ENCODE results near the gene PURA. TPM values are rescaled to one million over a fixed set of nuclear protein-coding genes. Genes with fewer than 3 reads are reported as not detected.

Gene PURA
- total and polyA plus RNA-seq, 2 donors from 2014 or later, result 4.7 to 31.6 TPM

DNA sequence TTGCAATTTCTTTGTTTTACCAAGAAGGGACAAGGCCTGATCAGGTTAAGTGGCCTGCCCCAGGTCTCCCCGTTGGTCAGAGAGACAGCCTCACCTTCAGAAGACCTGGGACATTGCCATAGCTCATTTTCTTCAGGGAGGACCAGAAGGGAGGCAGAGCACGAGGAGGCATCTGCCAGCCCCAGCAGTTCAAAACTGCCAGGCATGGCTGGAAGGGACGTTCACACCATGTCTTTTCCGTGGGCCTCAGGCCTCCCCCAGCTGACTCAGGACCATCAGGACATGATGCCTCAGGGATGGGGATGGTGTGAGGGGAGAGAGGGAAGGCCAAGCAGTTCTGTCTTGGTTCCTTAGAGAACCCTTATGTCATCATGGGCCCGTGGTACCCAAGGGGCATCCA is 28.3 kb downstream of the PURA start:
- H3K9ac ChIP-seq (ENCODE audit: low read length in 3 of 3), result no peak overlapping the region
- H3K27ac ChIP-seq (ENCODE audit: low read depth in 2 of 2, low read length in 2 of 2), result no peak overlapping the region
- H3K4me1 ChIP-seq (ENCODE audit: control insufficient read depth in 2 of 3, insufficient read depth in 2 of 3, low read depth in 1 of 3, low read length in 3 of 3), result peaks cover 0 to 36% (median 22%) of the 10 kb centered on the region in 3 donors
- DNase-seq, result no peak
- intact Hi-C loops (cut with DNase I), result no loop called here
- no peaks in the 10 kb centered on the region for H3K27me3 ChIP-seq (ENCODE audit: control insufficient read depth, insufficient read depth, low read length)
- H3K9me3 ChIP-seq (ENCODE audit: control insufficient read depth in 2 of 3, insufficient read depth in 1 of 3, low read length in 3 of 3), result no peaks in the 10 kb centered on the region
- H3K4me3 ChIP-seq (ENCODE audit: low read length in 3 of 3), result no peak overlapping the region
- H3K36me3 ChIP-seq (ENCODE audit: control insufficient read depth in 2 of 3, insufficient read depth in 3 of 3, low read length in 3 of 3), result no peaks in the 10 kb centered on the region
- FAIRE-seq, result no peak
- TF ChIP-seq CTCF (IDR thresholded peaks at IDR 0.05; ENCODE audit: borderline replicate concordance, extremely low read depth, insufficient read depth), result no peak

GRCh38 chr5:140142856-140143255 is 28.9 kb downstream of the PURA start:
- Histone ChIP-seq H3K4me3 (ENCODE audit: low read length in 3 of 3) (no peak overlapping the region), H3K9me3 (ENCODE audit: control insufficient read depth in 2 of 3, insufficient read depth in 1 of 3, low read length in 3 of 3) (no peaks in the 10 kb centered on the region), H3K36me3 (ENCODE audit: control insufficient read depth in 2 of 3, insufficient read depth in 3 of 3, low read length in 3 of 3) (no peaks in the 10 kb centered on the region), H3K9ac (ENCODE audit: low read length in 3 of 3) (no peak overlapping the region), H3K27ac (ENCODE audit: low read depth in 2 of 2, low read length in 2 of 2) (no peak overlapping the region), H3K27me3 (ENCODE audit: control insufficient read depth, insufficient read depth, low read length) (peaks cover 3% of the 10 kb centered on the region), H3K4me1 (ENCODE audit: control insufficient read depth in 2 of 3, insufficient read depth in 2 of 3, low read depth in 1 of 3, low read length in 3 of 3) (peaks cover 0 to 30% (median 22%) of the 10 kb centered on the region in 3 donors)
- DNase-seq, result no peak
- FAIRE-seq, result no peak
- TF ChIP-seq CTCF (IDR thresholded peaks at IDR 0.05; ENCODE audit: borderline replicate concordance, extremely low read depth, insufficient read depth), result no peak
- intact Hi-C loops (cut with DNase I), result no loop called here

GRCh38 chr5:140143521-140144258 is 29.8 kb downstream of the PURA start:
- TF ChIP-seq CTCF (IDR thresholded peaks at IDR 0.05; ENCODE audit: borderline replicate concordance, extremely low read depth, insufficient read depth), result no peak
- H3K27me3 ChIP-seq (ENCODE audit: control insufficient read depth, insufficient read depth, low read length), result peaks cover 3% of the 10 kb centered on the region
- H3K9ac ChIP-seq (ENCODE audit: low read length in 3 of 3), result no peak overlapping the region

More at GRCh38 chr5:140143521-140144258, 29.8 kb downstream of the PURA start:
- Histone ChIP-seq H3K36me3 (ENCODE audit: control insufficient read depth in 2 of 3, insufficient read depth in 3 of 3, low read length in 3 of 3) (no peaks in the 10 kb centered on the region), H3K4me1 (ENCODE audit: control insufficient read depth in 2 of 3, insufficient read depth in 2 of 3, low read depth in 1 of 3, low read length in 3 of 3) (peaks cover 0 to 30% (median 22%) of the 10 kb centered on the region in 3 donors), H3K9me3 (ENCODE audit: control insufficient read depth in 2 of 3, insufficient read depth in 1 of 3, low read length in 3 of 3) (no peaks in the 10 kb centered on the region), H3K27ac (ENCODE audit: low read depth in 2 of 2, low read length in 2 of 2) (no peak overlapping the region), H3K4me3 (ENCODE audit: low read length in 3 of 3) (no peak overlapping the region)
- intact Hi-C loops (cut with DNase I), result no loop called here
- no peak for FAIRE-seq
- no peak for DNase-seq

All from kidney (tissue), 14 donors.